Measurements from ENCODE around the gene EVX2.

The EVX2 gene

GRCh38 chr2:176078541-176079284 is 5.0 kb downstream of the EVX2 start:
- DNase-seq (ENCODE audit: extremely low read depth, insufficient read length), result no peak

DNA sequence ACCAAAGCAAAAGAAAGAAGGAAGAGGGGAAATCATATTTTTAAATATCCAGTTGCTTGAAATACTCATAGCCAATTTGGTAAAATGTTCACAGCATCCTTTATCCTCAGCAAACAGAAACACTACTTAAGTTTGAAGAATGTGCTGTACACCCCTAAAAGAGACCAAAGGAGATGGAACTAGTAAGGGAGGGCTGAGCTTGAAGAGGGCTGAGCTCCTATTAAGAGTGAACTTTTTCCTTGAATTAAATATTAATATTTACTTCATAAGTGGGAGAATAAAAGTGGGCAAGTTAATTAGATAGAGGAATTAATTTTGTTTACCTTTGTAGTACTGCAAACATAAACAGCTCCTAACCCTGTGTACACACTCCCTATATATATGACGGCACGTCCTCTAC is 7.0 kb downstream of the EVX2 start:
- no peaks in the 10 kb centered on the region for H3K36me3 ChIP-seq (ENCODE audit: control insufficient read depth, insufficient read depth, low read length)
- no peak for DNase-seq (ENCODE audit: extremely low read depth, insufficient read length)
- TF ChIP-seq, protein P1, sequence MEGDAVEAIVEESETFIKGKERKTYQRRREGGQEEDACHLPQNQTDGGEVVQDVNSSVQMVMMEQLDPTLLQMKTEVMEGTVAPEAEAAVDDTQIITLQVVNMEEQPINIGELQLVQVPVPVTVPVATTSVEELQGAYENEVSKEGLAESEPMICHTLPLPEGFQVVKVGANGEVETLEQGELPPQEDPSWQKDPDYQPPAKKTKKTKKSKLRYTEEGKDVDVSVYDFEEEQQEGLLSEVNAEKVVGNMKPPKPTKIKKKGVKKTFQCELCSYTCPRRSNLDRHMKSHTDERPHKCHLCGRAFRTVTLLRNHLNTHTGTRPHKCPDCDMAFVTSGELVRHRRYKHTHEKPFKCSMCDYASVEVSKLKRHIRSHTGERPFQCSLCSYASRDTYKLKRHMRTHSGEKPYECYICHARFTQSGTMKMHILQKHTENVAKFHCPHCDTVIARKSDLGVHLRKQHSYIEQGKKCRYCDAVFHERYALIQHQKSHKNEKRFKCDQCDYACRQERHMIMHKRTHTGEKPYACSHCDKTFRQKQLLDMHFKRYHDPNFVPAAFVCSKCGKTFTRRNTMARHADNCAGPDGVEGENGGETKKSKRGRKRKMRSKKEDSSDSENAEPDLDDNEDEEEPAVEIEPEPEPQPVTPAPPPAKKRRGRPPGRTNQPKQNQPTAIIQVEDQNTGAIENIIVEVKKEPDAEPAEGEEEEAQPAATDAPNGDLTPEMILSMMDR (IDR thresholded peaks at IDR 0.05; ENCODE audit: insufficient read depth, low read length, poor library complexity, severe bottlenecking), result no peak
- H3K27me3 ChIP-seq (replicated peaks; ENCODE audit: control insufficient read depth, insufficient read depth, low read length), result peaks cover 4% of the 10 kb centered on the region; the same call in 1 of the 2 replicates
- H3K4me3 ChIP-seq (replicated peaks; ENCODE audit: low read depth, low read length), result no peak overlapping the region

More at GRCh38 chr2:176078541-176079284, 5.0 kb downstream of the EVX2 start:
- H3K36me3 ChIP-seq (ENCODE audit: control insufficient read depth, insufficient read depth, low read length), result no peaks in the 10 kb centered on the region
- H3K4me3 ChIP-seq (replicated peaks; ENCODE audit: low read depth, low read length), result no peak overlapping the region
- peaks cover 4% of the 10 kb centered on the region; the same call in 1 of the 2 replicates for H3K27me3 ChIP-seq (replicated peaks; ENCODE audit: control insufficient read depth, insufficient read depth, low read length)
- TF ChIP-seq, protein P1 (IDR thresholded peaks at IDR 0.05; ENCODE audit: insufficient read depth, low read length, poor library complexity, severe bottlenecking), result no peak

GRCh38 chr2:176076063-176076462 is 7.7 kb downstream of the EVX2 start:
- no peaks in the 10 kb centered on the region for H3K36me3 ChIP-seq (ENCODE audit: control insufficient read depth, insufficient read depth, low read length)
- DNase-seq (ENCODE audit: extremely low read depth, insufficient read length), result no peak
- no peak overlapping the region for H3K4me3 ChIP-seq (replicated peaks; ENCODE audit: low read depth, low read length)
- TF ChIP-seq, protein P1 (IDR thresholded peaks at IDR 0.05; ENCODE audit: insufficient read depth, low read length, poor library complexity, severe bottlenecking), result no peak
- peaks cover 4% of the 10 kb centered on the region; the same call in 1 of the 2 replicates for H3K27me3 ChIP-seq (replicated peaks; ENCODE audit: control insufficient read depth, insufficient read depth, low read length)

GRCh38 chr2:176075481-176075880 is 8.3 kb downstream of the EVX2 start:
- TF ChIP-seq, protein P1 (IDR thresholded peaks at IDR 0.05; ENCODE audit: insufficient read depth, low read length, poor library complexity, severe bottlenecking), result no peak
- DNase-seq (ENCODE audit: extremely low read depth, insufficient read length), result no peak
- Histone ChIP-seq H3K36me3 (ENCODE audit: control insufficient read depth, insufficient read depth, low read length) (no peaks in the 10 kb centered on the region), H3K27me3 (replicated peaks; ENCODE audit: control insufficient read depth, insufficient read depth, low read length) (peaks cover 4% of the 10 kb centered on the region; the same call in 1 of the 2 replicates), H3K4me3 (replicated peaks; ENCODE audit: low read depth, low read length) (no peak overlapping the region)

- H3K4me3 ChIP-seq (replicated peaks; ENCODE audit: low read depth, low read length), result no peak overlapping the region
- TF ChIP-seq, protein P1 (IDR thresholded peaks at IDR 0.05; ENCODE audit: insufficient read depth, low read length, poor library complexity, severe bottlenecking), result no peak
- H3K36me3 ChIP-seq (ENCODE audit: control insufficient read depth, insufficient read depth, low read length), result no peaks in the 10 kb centered on the region
- no peak for DNase-seq (ENCODE audit: extremely low read depth, insufficient read length)
- H3K27me3 ChIP-seq (replicated peaks; ENCODE audit: control insufficient read depth, insufficient read depth, low read length), result peaks cover 5% of the 10 kb centered on the region; the same call in 1 of the 2 replicates
These were observed 8.8 kb downstream of the EVX2 start for GRCh38 chr2:176074919-176075425.
